Neural cell (in vitro differentiated cells): ENCODE results near the gene GRB14. TPM values are rescaled to one million over a fixed set of nuclear protein-coding genes. Genes with fewer than 3 reads are reported as not detected.

ENCODE experiments used
- H2AFZ ChIP-seq: fragments of 200-600, 300-800 bp; sonication (generic), shearing (Covaris generic); 2 replicates; pipeline ENCODE4 v1.6.0; 2014; ENCODE audit warnings: low read depth, mild to moderate bottlenecking, antibody characterized with exemption, low read length, moderate library complexity
- H3F3A ChIP-seq: fragments of 200-600 bp; shearing (Covaris generic); 2 replicates; pipeline ENCODE4 v1.6.1; 2016; ENCODE audit warnings: mild to moderate bottlenecking, moderate library complexity, mixed read lengths, antibody characterized with exemption, low read length; ENCODE audit not compliant: insufficient read depth, poor library complexity, severe bottlenecking
- H3K27ac ChIP-seq: fragments of 200-600, 300-800 bp; sonication (generic), shearing (Covaris generic); 2 replicates; pipeline ENCODE4 v1.5.1; 2014; ENCODE audit warnings: mild to moderate bottlenecking, low read length, moderate library complexity
- H3K27me3 ChIP-seq: fragments of 300-800, 200-600 bp; sonication (generic), shearing (Covaris generic); 2 replicates; pipeline ENCODE4 v1.6.0; 2014; ENCODE audit warnings: mild to moderate bottlenecking, low read depth, low read length, moderate library complexity; ENCODE audit not compliant: insufficient read depth
- H3K36me3 ChIP-seq: fragments of 300-800, 200-600 bp; sonication (generic), shearing (Covaris generic); 2 replicates; pipeline ENCODE4 v1.5.1; 2014; ENCODE audit warnings: mild to moderate bottlenecking, antibody characterized with exemption, low read length, moderate library complexity; ENCODE audit not compliant: insufficient read depth
- H3K4me2 ChIP-seq: fragments of 300-800, 200-600 bp; sonication (generic), shearing (Covaris generic); 2 replicates; pipeline ENCODE4 v1.6.0; 2014; ENCODE audit warnings: mild to moderate bottlenecking, low read length
- H3K4me3 ChIP-seq: fragments of 300-800, 200-600 bp; sonication (generic), shearing (Covaris generic); 2 replicates; pipeline ENCODE4 v1.5.1; 2014; ENCODE audit warnings: mild to moderate bottlenecking, low read length, moderate library complexity
- H3K79me2 ChIP-seq: fragments of 200-600 bp; shearing (Covaris generic); replicated peaks from 2 replicates; pipeline ENCODE4 v1.6.0; 2014; ENCODE audit warnings: mild to moderate bottlenecking, low read length, moderate library complexity; ENCODE audit not compliant: insufficient read depth
- H3K9ac ChIP-seq: fragments of 300-800, 200-600 bp; sonication (generic), shearing (Covaris generic); 2 replicates; pipeline ENCODE4 v1.6.1; 2016; ENCODE audit warnings: mild to moderate bottlenecking, low read length, mixed read lengths
- H3K9me2 ChIP-seq: fragments of 200-600 bp; shearing (Covaris generic); 2 replicates; pipeline ENCODE4 v1.6.1; 2016; ENCODE audit warnings: mild to moderate bottlenecking, low read length, mixed read lengths; ENCODE audit not compliant: insufficient read depth
- H3K9me3 ChIP-seq: fragments of 200-600, 300-800 bp; sonication (generic), shearing (Covaris generic); 2 replicates; pipeline ENCODE4 v1.6.1; 2016; ENCODE audit warnings: mild to moderate bottlenecking, mixed run types, low read length, moderate library complexity, mixed read lengths
- H4K20me1 ChIP-seq: fragments of 200-600 bp; shearing (Covaris generic); 2 replicates; pipeline ENCODE4 v1.6.1; 2016; ENCODE audit warnings: mild to moderate bottlenecking, mixed run types; ENCODE audit not compliant: insufficient read depth
- EP300 ChIP-seq: fragments of 450-650 bp; conservative IDR thresholded peaks from 2 replicates; pipeline ENCODE4 v1.6.1; 2014; ENCODE audit warnings: antibody characterized with exemption, mild to moderate bottlenecking, moderate library complexity; ENCODE audit not compliant: poor library complexity, severe bottlenecking
- EZH2 ChIP-seq: fragments of 200-600, 300-800 bp; shearing (Covaris generic), sonication (generic); IDR thresholded peaks from 2 replicates; pipeline ENCODE4 v1.6.1; 2014; ENCODE audit warnings: antibody characterized with exemption, low read length, borderline replicate concordance, mild to moderate bottlenecking; ENCODE audit not compliant: insufficient read depth, poor library complexity, severe bottlenecking
- MXI1 ChIP-seq: fragments of 450-650 bp; conservative IDR thresholded peaks from 2 replicates; pipeline ENCODE4 v1.6.1; 2014; ENCODE audit warnings: antibody characterized with exemption, mild to moderate bottlenecking; ENCODE audit not compliant: poor library complexity, severe bottlenecking
- POLR2AphosphoS5 ChIP-seq: IDR thresholded peaks from 2 replicates; pipeline ENCODE4 v1.6.1; 2012
- RAD21 ChIP-seq: fragments of 450-650 bp; conservative IDR thresholded peaks from 2 replicates; pipeline ENCODE4 v1.6.1; 2014; ENCODE audit warnings: antibody characterized with exemption, mild to moderate bottlenecking, moderate library complexity
- REST ChIP-seq: IDR thresholded peaks from 2 replicates; pipeline ENCODE4 v1.6.1; 2012; ENCODE audit warnings: borderline replicate concordance
- SMC3 ChIP-seq: fragments of 450-650 bp; conservative IDR thresholded peaks from 2 replicates; pipeline ENCODE4 v1.6.1; 2014; ENCODE audit warnings: antibody characterized with exemption, mild to moderate bottlenecking, moderate library complexity; ENCODE audit not compliant: poor library complexity
- TAF1 ChIP-seq: IDR thresholded peaks from 2 replicates; pipeline ENCODE4 v1.6.1; 2012; ENCODE audit warnings: low read depth
- polyA plus RNA-seq: library from polyadenylated mRNA; depleted of rRNA; stranded (reverse); fragments of >200 nt; gene quantifications from 2 replicates; pipeline ENCODE4 v1.2.3, GENCODE V29; 2014
- TF ChIP-seq, protein P1 (sequence below): fragments of 450-650 bp; IDR thresholded peaks from 2 replicates; pipeline ENCODE4 v1.5.1; 2014; ENCODE audit warnings: antibody characterized with exemption, mild to moderate bottlenecking, moderate library complexity; ENCODE audit not compliant: poor library complexity, severe bottlenecking

The GRB14 gene
- polyA plus RNA-seq, 1 donor from 2014 or later = 4.5 TPM

- H3K9me2 ChIP-seq = no peaks in the 10 kb centered on the region
- no peaks in the 10 kb centered on the region for H4K20me1 ChIP-seq
- TF ChIP-seq SMC3 (no peak), TAF1 (no peak), RAD21 (no peak), MXI1 (no peak), REST (no peak), EP300 (no peak), POLR2AphosphoS5 (no peak), EZH2 (no peak)
- TF ChIP-seq, protein P1, sequence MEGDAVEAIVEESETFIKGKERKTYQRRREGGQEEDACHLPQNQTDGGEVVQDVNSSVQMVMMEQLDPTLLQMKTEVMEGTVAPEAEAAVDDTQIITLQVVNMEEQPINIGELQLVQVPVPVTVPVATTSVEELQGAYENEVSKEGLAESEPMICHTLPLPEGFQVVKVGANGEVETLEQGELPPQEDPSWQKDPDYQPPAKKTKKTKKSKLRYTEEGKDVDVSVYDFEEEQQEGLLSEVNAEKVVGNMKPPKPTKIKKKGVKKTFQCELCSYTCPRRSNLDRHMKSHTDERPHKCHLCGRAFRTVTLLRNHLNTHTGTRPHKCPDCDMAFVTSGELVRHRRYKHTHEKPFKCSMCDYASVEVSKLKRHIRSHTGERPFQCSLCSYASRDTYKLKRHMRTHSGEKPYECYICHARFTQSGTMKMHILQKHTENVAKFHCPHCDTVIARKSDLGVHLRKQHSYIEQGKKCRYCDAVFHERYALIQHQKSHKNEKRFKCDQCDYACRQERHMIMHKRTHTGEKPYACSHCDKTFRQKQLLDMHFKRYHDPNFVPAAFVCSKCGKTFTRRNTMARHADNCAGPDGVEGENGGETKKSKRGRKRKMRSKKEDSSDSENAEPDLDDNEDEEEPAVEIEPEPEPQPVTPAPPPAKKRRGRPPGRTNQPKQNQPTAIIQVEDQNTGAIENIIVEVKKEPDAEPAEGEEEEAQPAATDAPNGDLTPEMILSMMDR = no peak
- H3K36me3 ChIP-seq = no peaks in the 10 kb centered on the region
- H3K9ac ChIP-seq = no peak overlapping the region
- no peaks in the 10 kb centered on the region for H3K79me2 ChIP-seq
- H3K9me3 ChIP-seq = peaks cover 4% of the 10 kb centered on the region
- no peak overlapping the region for H3K4me3 ChIP-seq
- no peak overlapping the region for H2AFZ ChIP-seq
- no peaks in the 10 kb centered on the region for H3K27me3 ChIP-seq
- H3K27ac ChIP-seq = no peak overlapping the region
- H3K4me2 ChIP-seq = no peak overlapping the region
- H3F3A ChIP-seq = no peaks in the 10 kb centered on the region
Measured at GRCh38 chr2:164510895-164511294, 110.4 kb downstream of the GRB14 start.

DNA sequence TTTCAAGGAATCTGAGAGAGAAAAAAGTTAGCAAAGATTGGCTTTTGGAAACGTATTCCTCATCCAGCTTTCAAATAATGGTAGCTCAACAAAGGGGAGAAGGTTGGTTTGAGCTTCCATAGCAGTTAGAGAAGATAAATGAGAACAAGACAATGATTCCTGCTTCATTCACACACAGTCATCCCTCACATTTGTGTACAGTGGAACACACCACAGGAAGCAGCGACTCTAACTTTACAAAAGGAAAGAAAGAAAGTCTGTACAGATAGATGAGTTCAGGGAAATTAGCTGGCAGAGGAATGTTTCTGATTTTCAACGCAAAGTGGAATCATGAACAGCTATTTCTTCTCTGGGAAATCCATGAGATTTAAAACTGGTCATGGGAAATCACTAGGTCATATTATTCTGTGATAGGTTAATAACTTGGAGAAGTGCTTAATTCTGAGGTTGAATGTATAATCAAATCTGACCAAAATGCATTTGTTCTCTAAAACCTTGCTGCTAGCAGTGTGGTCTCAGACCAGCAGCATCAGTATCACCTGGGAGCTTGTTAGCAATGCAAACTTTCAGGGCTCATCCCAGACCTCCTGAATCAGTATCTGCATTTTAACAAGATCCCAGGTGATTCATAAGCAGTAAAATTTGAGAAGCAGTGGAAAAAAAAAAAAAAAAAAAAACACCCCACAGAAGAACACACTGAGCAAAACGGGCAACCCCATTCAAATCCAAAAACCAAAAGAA lies 112.0 kb downstream of the GRB14 start:
- H3K9me2 ChIP-seq = no peaks in the 10 kb centered on the region
- H4K20me1 ChIP-seq = no peaks in the 10 kb centered on the region
- H3K4me3 ChIP-seq = no peak overlapping the region

More for the DNA sequence above, 112.0 kb downstream of the GRB14 start:
- Histone ChIP-seq H3K4me2 (no peak overlapping the region), H3K36me3 (no peaks in the 10 kb centered on the region), H2AFZ (no peak overlapping the region), H3K79me2 (no peaks in the 10 kb centered on the region), H3K27me3 (no peaks in the 10 kb centered on the region), H3F3A (no peaks in the 10 kb centered on the region), H3K9me3 (peaks cover 2% of the 10 kb centered on the region), H3K9ac (no peak overlapping the region), H3K27ac (no peak overlapping the region)
- no peak for TF ChIP-seq EZH2
- no peak for TF ChIP-seq REST
- TF ChIP-seq TAF1 = no peak
- TF ChIP-seq POLR2AphosphoS5 = no peak
- TF ChIP-seq EP300 = no peak
- TF ChIP-seq, protein P1 = no peak
- no peak for TF ChIP-seq MXI1
- no peak for TF ChIP-seq RAD21
- no peak for TF ChIP-seq SMC3
